ENCODE data around the gene VIPR1.
"Not testable (repeated sequence)": the region's sequence is repeated elsewhere in the genome, so short reads cannot be mapped to it uniquely, and the experiment has no call there.

The VIPR1 gene

GRCh38 chr3:42575137-42575741, 72.8 kb downstream of the VIPR1 start:
- no peak for DNase-seq (ENCODE audit: low read depth in 2 of 2)

GRCh38 chr3:42578054-42578453, 75.6 kb downstream of the VIPR1 start:
- DNase-seq (ENCODE audit: low read depth in 2 of 2) = no peak

GRCh38 chr3:42579346-42579745, 76.9 kb downstream of the VIPR1 start:
- DNase-seq (ENCODE audit: low read depth in 2 of 2) = not testable (repeated sequence)

GRCh38 chr3:42581400-42581708, 78.9 kb downstream of the VIPR1 start:
- no peak for DNase-seq (ENCODE audit: low read depth in 2 of 2)

DNA sequence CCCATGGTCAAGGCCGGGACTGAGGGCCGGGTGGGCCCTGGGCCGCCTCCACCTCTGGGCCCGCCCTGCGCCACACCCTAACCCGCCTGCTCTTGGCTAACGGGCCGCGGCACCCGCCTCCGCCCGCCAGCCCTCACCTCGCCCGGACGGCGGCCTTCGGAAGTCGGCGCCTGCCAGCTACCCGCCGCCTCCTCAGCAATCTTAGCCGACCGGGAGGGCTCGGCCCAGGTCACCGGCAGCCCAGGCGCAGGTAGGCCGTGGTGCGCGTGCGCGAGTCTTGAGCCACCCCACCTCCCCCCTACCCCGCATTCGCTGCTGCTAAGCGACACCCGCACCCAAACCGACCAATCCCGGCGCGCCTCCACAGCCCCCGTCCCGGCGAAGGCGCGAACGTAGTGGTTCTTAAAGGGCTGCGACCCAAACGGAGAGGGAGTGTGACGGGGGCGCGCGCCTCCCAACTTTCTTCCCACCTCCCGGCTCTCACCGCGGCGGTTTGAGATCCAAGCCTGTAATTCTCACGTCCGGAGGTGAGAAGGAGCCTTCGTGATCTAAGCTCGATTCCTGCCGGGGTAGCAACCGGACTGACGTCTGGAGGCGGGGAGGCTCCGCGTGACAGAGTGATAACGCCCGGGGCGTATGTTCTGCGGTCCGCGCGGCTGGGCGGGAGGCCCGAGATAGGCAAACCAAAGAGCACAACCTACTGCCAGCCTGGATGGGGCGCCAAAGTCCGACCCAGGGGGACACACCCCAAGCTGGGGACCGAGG, 79.4 kb downstream of the VIPR1 start, which contains the start of gene SEC22C:
TSS of gene SEC22C (minus strand) at position 259 of the 765 bp plus-strand sequence. CDS start 12,921 bp downstream, outside the sequence.
- DNase-seq (ENCODE audit: low read depth in 2 of 2) = peak; percentile 92 to 95

- DNase-seq (ENCODE audit: low read depth in 2 of 2) = no peak
Measured at GRCh38 chr3:42582474-42583070, 80.1 kb downstream of the VIPR1 start.

All from stimulated activated CD4-positive, alpha-beta T cell treated with anti-CD3 and anti-CD28 coated beads, Interleukin-15, amount 100 ng/mL, for 48 hours (primary cell).